HepG2 (cell line): ENCODE data around the gene TEAD4. TPM values are rescaled to one million over a fixed set of nuclear protein-coding genes. Genes with fewer than 3 reads are reported as not detected.

Experiments
- ATAC-seq: fragments of 200-7000 bp; cut with Tn5 transposase; 3 replicates; pipeline ENCODE4 v1.9.1; 2020; ENCODE audit warnings: mild to moderate bottlenecking, moderate library complexity
- BruUV-seq: library from RNA; stranded (reverse); fragments of 400-500 nt; replicated peaks from 2 replicates; lab custom pipeline; 2021; lab: Mats Ljungman, UMichigan
- CTCF ChIA-PET: fragments of 300-600 bp; formaldehyde crosslinking; extraction: SDS; loops from one replicate; lab custom pipeline; 2021; ENCODE audit warnings: low total read pairs, inconsistent platforms, low intra/inter-chr PET ratio; lab: Yijun Ruan, JAX
- POLR2A ChIA-PET: fragments of 350-600 bp; sonication (Branson Sonifier 250); formaldehyde crosslinking; loops from one replicate; lab custom pipeline; 2020; ENCODE audit warnings: antibody characterized with exemption, inconsistent platforms; lab: Yijun Ruan, JAX
- DNase-seq: peaks from one replicate; pipeline ENCODE4 v3.0.0-alpha.2; 2015; ENCODE audit warnings: low spot score
- FAIRE-seq: peaks from 3 replicates; lab custom pipeline; 2011; peaks lifted over from hg19 to GRCh38; lab: Jason Lieb, UNC
- H2AFZ ChIP-seq: one replicate; pipeline ENCODE4 v1.6.1; 2011; ENCODE audit warnings: low read length, inconsistent platforms
- H3K27ac ChIP-seq: fragments of 300-600 bp; 3 replicates; pipeline ENCODE4 v1.8.0; 2011; ENCODE audit warnings: mixed run types, mild to moderate bottlenecking, mixed read lengths, low read length, inconsistent platforms; ENCODE audit not compliant: insufficient read depth; ENCODE audit errors: extremely low read length
- H3K27me3 ChIP-seq, 2 experiments: fragments of 200-600 bp in 1 of 2; 2 replicates in 1 of 2; 3 replicates in 1 of 2; pipeline versions ENCODE4 v1.6.0 to v1.8.0; 2011; ENCODE audit warnings: low read length in 2 of 2, mild to moderate bottlenecking in 2 of 2, moderate library complexity in 2 of 2, inconsistent platforms in 1 of 2; ENCODE audit not compliant: insufficient read depth in 2 of 2, control insufficient read depth in 1 of 2
- H3K36me3 ChIP-seq, 2 experiments: fragments of 200-600 bp in 1 of 2; replicated peaks in 1 of 2; 2 replicates in 1 of 2; 3 replicates in 1 of 2; pipeline versions ENCODE4 v1.5.1 to v1.8.0; 2011; ENCODE audit warnings: low read length in 2 of 2, inconsistent platforms in 1 of 2; ENCODE audit not compliant: insufficient read depth in 2 of 2, control insufficient read depth in 1 of 2
- H3K4me1 ChIP-seq: 2 replicates; pipeline ENCODE4 v1.5.1; 2012; ENCODE audit warnings: low read length, inconsistent platforms; ENCODE audit not compliant: insufficient read depth
- H3K4me2 ChIP-seq: 2 replicates; pipeline ENCODE4 v1.6.0; 2011; ENCODE audit warnings: low read depth, low read length, inconsistent platforms
- H3K4me3 ChIP-seq, 3 experiments: fragments of 200-600 bp in 1 of 3; sonication (generic), shearing (Covaris generic) in 1 of 3; replicated peaks in 1 of 3; 2 replicates each; pipeline ENCODE4 v1.5.1; 2011 to 2016; ENCODE audit warnings: low read length in 3 of 3, inconsistent platforms in 2 of 3, low read depth in 2 of 3, mild to moderate bottlenecking in 2 of 3, control low read depth in 1 of 3, mixed read lengths in 1 of 3; ENCODE audit not compliant: insufficient read depth in 1 of 3
- H3K79me2 ChIP-seq: one replicate; pipeline ENCODE4 v1.6.1; 2011; ENCODE audit warnings: low read length, inconsistent platforms; ENCODE audit not compliant: insufficient read depth
- H3K9ac ChIP-seq: 2 replicates; pipeline ENCODE4 v1.6.0; 2011; ENCODE audit warnings: mild to moderate bottlenecking, low read depth, low read length, inconsistent platforms; ENCODE audit not compliant: insufficient read depth
- H3K9me3 ChIP-seq: 2 replicates; pipeline ENCODE4 v1.5.1; 2012; ENCODE audit warnings: mild to moderate bottlenecking, low read length
- H4K20me1 ChIP-seq: 2 replicates; pipeline ENCODE4 v1.6.0; 2011; ENCODE audit warnings: inconsistent platforms, mild to moderate bottlenecking, low read length, moderate library complexity; ENCODE audit not compliant: insufficient read depth
- ATF6 ChIP-seq: sonication (generic); formaldehyde crosslinking; conservative IDR thresholded peaks from 2 replicates; pipeline ENCODE4 v1.4.0; 2020; ENCODE audit warnings: missing genetic modification reagents
- CTCF ChIP-seq: sonication (generic); formaldehyde crosslinking; IDR thresholded peaks from 2 replicates; pipeline ENCODE4 v1.5.0; 2020; ENCODE audit warnings: mild to moderate bottlenecking, missing genetic modification reagents, moderate library complexity
- JUNB ChIP-seq: sonication (generic); formaldehyde crosslinking; IDR thresholded peaks from 2 replicates; pipeline ENCODE4 v1.8.0; 2022; ENCODE audit warnings: missing genetic modification reagents, mild to moderate bottlenecking, borderline replicate concordance
- PBX3 ChIP-seq: sonication (generic); formaldehyde crosslinking; IDR thresholded peaks from 2 replicates; pipeline ENCODE4 v1.8.1; 2023; ENCODE audit warnings: missing genetic modification reagents, inconsistent platforms, borderline replicate concordance
- TBX3 ChIP-seq: fragments of 450-650 bp; IDR thresholded peaks from 2 replicates; pipeline ENCODE4 v1.6.1; 2017; ENCODE audit warnings: antibody characterized with exemption, mild to moderate bottlenecking, inconsistent platforms, borderline replicate concordance
- TFAP4 ChIP-seq: sonication (generic); IDR thresholded peaks from 2 replicates; pipeline ENCODE4 v1.6.1; 2016; ENCODE audit warnings: low read depth, borderline replicate concordance
- ZBTB44 ChIP-seq: sonication (generic); formaldehyde crosslinking; IDR thresholded peaks from 2 replicates; pipeline ENCODE4 v1.4.0; 2020; ENCODE audit warnings: missing genetic modification reagents
- ZNF484 ChIP-seq: sonication (generic); formaldehyde crosslinking; IDR thresholded peaks from 2 replicates; pipeline ENCODE4 v1.5.1; 2020; ENCODE audit warnings: mild to moderate bottlenecking, low read depth, missing genetic modification reagents, borderline replicate concordance
- ZNF687 ChIP-seq: sonication (generic); formaldehyde crosslinking; IDR thresholded peaks from 2 replicates; pipeline ENCODE4 v1.5.1; 2020; ENCODE audit warnings: mild to moderate bottlenecking, missing genetic modification reagents, moderate library complexity
- ZNF7 ChIP-seq: IDR thresholded peaks from 2 replicates; pipeline ENCODE4 v1.6.1; 2016; ENCODE audit warnings: missing biosample characterization, missing genetic modification reagents
- ZNF878 ChIP-seq: sonication (generic); formaldehyde crosslinking; IDR thresholded peaks from 2 replicates; pipeline ENCODE4 v1.8.1; 2023; ENCODE audit warnings: mild to moderate bottlenecking, missing genetic modification reagents, moderate library complexity
- ZSCAN31 ChIP-seq: sonication (generic); formaldehyde crosslinking; IDR thresholded peaks from 2 replicates; pipeline ENCODE4 v1.5.0; 2020; ENCODE audit warnings: low read depth, mild to moderate bottlenecking, missing genetic modification reagents
- WGBS: methylation state at CpG from one replicate; pipeline ENCODE4 v1.1.6; 2017; ENCODE audit warnings: low lambda C conversion rate; 5-methylcytosine and 5-hydroxymethylcytosine counted together
- in situ Hi-C: cut with HindIII; loops from 2 replicates; pipeline ENCODE4 v1.10.0; 2017; ENCODE audit warnings: low pct_unique_long_range_greater_than_20kb; ENCODE audit not compliant: extremely low pct_ligation_motif_present
- intact Hi-C: fragments of 100-400 bp; cut with micrococcal nuclease; formaldehyde crosslinking; loops from one replicate; pipeline ENCODE4 v1.10.0; 2022; ENCODE audit not compliant: unreplicated experiment
- polyA plus RNA-seq, 8 experiments: library from polyadenylated mRNA; depleted of rRNA in 3 of 8; stranded (reverse) in 7 of 8; unstranded in 1 of 8; fragments of >200 nt; fragmentation: Illumina TruSeq in 4 of 8; extraction: Trizol in 4 of 8; gene quantifications; 2 replicates each; pipeline versions ENCODE4 v1.2.1 to v1.2.3, GENCODE V29; 2011 to 2016; ENCODE audit warnings: low read depth in 4 of 8, missing spikeins in 1 of 8, mixed read lengths in 1 of 8; ENCODE audit not compliant: insufficient read depth in 1 of 8
- total RNA-seq, 5 experiments: library from RNA; depleted of rRNA; stranded (reverse); fragments of >200 nt; fragmentation: Illumina TruSeq; extraction: Trizol; gene quantifications; 2 replicates each; pipeline ENCODE4 v1.2.3, GENCODE V29; 2016; ENCODE audit warnings: low read depth in 1 of 5

TEAD4 gene
- total and polyA plus RNA-seq, 2 of the 13 experiments (the other 11 are each of a cell fraction or from before 2014, with no cell fraction given): 45.0 to 69.4 TPM

GRCh38 chr12:3071107-3071506 lies 111.9 kb downstream of the TEAD4 start:
- POLR2A ChIA-PET: no interaction called here
- Histone ChIP-seq H3K9ac (no peak overlapping the region), H2AFZ (no peak overlapping the region), H3K4me2 (peak overlapping the region; percentile 69), H3K4me1 (peaks cover 43% of the 10 kb centered on the region), H4K20me1 (no peaks in the 10 kb centered on the region), H3K9me3 (no peaks in the 10 kb centered on the region), H3K4me3 (peak overlapping the region in 1 of 3 experiments; percentile 33; a peak in 2 of 6 replicates), H3K27me3 (peaks cover 0 to 16% of the 10 kb centered on the region in 2 experiments; a peak in 2 of 5 replicates), H3K79me2 (no peaks in the 10 kb centered on the region), H3K27ac (no peak overlapping the region), H3K36me3 (no peaks in the 10 kb centered on the region)
- intact Hi-C loops (no loop called here), in situ Hi-C loops (loop anchor here (10.0 kb wide), 1 partner anchor 204 kb away; no protein-coding TSS in a partner anchor)
- peak; percentile 58 for DNase-seq
- WGBS: 4% methylated on average over 8 of the region's 8 CpGs
- BruUV-seq: no TSS peak
- peak; percentile 79 for ATAC-seq
- FAIRE-seq: no peak
- CTCF ChIA-PET: no interaction called here
- TF ChIP-seq TFAP4: peak; percentile 62; the same call in 1 of the 2 replicates
- TF ChIP-seq ZNF878 (CRISPR knock-in tag): no peak
- TF ChIP-seq TBX3: no peak
- TF ChIP-seq ZNF484 (CRISPR knock-in tag): no peak
- TF ChIP-seq JUNB (CRISPR knock-in tag): no peak
- no peak for TF ChIP-seq PBX3 (CRISPR knock-in tag)
- no peak for TF ChIP-seq ATF6 (CRISPR knock-in tag)
- peak; percentile 40 for TF ChIP-seq CTCF
- no peak for TF ChIP-seq ZBTB44
- TF ChIP-seq ZNF687 (CRISPR knock-in tag): peak; percentile 17; the same call in 1 of the 2 replicates
- TF ChIP-seq ZSCAN31 (CRISPR knock-in tag): no peak
- TF ChIP-seq ZNF7 (CRISPR knock-in tag): no peak
